ENCODE results near the gene NLE1.
"Not testable (repeated sequence)": the region's sequence is repeated elsewhere in the genome, so short reads cannot be mapped to it uniquely, and the experiment has no call there.

NLE1 gene

DNA sequence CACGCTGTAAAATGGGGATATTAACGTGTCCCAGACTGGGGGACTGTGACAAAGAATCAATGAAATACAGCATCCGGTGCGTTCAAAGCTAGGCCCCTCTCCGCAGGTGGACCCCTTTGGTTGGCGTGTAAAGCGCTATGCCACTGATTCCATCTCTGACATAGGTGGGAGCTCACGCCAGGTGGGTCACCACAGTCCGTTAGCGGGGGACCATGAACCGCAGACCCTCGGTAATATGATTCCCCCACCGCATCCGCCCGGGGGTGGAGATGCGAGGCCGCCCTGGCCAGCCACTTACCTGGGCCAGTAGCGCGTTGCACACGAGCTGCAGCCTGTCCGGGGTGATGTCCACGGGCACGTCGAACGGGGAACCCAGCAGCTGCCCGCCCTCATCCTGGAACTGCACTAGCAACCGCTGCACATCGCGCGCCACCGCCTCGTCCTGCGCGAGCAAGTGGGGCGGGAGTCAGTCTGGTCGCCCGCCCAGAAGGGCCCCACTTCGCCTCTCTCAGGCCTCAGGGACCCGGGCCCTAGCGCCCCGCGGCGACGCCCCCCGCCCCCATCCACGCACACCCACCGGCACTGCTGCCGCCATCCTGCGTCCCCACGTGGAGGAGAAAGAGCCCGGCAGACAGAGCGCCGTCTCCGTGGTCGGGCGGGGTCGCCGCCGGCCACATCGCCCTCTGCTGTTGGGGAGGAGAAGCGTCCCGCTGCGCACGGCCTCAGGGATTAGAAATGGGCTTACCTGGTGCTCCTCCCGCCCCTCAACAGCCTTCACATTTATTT, at the start of gene NLE1:
NLE1 (minus strand) TSS at position 623 of the 786 bp plus-strand sequence; CDS start at position 595, 28 bp downstream.
- peak; percentile 91 for DNase-seq (ENCODE audit: low read depth, low spot score)

DNA sequence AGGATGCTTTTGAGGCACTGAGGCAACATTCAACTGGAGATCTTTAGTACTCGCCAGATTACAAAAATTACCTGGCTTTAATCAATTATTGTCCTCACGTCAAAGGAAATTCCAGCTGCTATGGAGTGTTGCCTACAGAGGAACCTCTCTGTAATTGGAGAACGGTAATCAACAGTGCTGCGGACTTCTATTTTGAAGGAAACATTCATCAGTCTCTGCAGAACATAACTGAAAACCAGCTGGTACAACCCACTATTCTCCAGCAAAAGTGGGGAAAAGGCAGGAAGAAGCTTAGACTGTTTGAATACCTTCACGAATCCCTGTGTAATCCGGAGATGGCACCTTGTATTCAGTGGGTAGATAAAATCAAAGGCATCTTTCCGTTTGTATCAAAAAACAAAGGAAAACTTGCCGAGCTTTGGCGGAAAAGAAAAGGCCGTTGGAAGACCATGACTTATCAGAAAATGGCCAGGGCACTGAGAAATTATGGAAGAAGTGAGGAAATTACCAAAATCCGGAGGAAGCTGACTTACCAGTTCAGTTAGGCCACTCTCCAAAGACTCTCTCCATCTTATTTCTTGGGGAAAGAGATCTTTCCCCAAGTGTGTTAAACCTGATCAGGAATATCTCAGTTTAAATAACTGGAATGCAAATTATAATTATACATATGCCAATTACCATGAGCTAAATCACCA, 49.0 kb upstream of the NLE1 start:
- no peak for DNase-seq (ENCODE audit: low read depth, low spot score)

DNA sequence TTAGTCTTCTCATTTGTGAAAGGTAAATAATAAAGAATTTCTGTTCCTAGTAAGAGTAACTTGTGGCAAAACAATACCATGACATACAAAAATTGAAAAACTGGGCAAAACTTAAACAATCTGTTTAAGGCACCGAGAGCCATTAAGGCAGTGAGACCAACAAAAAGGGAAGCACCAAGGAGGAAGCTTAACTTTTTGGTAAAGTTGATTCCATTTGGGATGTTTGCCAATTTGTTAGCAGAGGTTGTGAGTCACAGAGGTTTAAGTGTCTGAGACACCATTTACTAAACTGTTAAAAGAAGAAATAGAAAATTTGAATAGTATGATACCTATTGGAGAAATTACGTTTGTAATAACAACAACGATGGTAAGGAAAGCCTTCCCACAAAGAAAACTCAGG, 47.2 kb upstream of the NLE1 start:
- DNase-seq (ENCODE audit: low read depth, low spot score): no peak

DNA sequence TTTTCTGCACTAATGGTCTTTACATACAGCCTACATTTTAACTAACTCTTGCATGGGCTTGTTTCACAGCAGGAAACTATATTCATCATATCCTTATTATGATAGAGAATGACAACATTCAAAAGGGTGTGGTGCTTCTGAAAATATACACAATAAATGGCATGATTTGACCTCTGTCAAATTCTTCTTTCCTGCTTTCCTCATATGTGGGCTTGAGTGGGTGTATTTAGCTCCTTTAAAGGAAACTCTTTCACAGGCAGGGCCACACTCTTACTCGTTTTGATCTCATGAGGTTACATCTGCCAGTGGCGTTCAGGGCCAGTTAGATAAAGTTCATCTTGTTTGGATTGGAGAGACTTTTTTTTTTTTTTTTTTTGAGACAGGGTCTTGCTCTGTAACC, 46.0 kb upstream of the NLE1 start:
- DNase-seq (ENCODE audit: low read depth, low spot score): no peak

DNA sequence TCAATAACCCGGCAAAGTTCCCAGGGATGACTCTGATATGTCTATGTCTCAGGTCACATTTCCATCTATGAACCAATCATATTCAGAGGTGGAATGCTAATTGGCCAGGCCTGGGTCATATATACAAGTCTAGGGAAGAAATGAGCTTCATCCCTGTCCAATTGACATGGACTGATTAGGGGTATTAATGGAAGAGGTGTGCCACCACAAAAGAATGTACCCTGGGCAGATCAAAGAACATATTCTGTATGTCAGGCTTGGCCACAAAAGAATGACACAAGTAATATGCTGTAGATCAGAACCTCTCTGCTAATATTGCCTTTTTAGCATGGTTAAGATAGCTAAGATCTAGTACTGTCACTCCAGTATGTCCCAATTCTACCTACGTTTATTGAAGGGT, 45.4 kb upstream of the NLE1 start:
- no peak for DNase-seq (ENCODE audit: low read depth, low spot score)

DNA sequence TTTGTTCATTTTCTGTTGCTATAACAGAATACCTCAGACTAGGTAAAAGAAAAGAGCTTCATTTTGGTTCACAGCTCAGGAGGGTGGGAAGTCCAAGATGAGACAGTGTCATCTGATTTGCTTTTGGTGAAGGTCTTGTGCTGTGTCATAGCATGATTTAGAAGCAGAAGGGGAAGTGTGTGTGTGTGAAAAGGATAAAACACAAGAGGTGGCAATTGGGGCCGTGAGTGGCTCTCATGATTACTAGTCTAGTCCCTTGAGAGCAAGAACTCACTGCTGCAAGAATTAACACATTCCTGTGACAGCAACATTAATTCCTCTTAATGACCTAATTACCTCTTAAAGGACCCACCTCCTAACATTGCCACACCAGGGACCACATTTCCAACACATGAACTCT, 43.7 kb upstream of the NLE1 start:
- no peak for DNase-seq (ENCODE audit: low read depth, low spot score)

DNA sequence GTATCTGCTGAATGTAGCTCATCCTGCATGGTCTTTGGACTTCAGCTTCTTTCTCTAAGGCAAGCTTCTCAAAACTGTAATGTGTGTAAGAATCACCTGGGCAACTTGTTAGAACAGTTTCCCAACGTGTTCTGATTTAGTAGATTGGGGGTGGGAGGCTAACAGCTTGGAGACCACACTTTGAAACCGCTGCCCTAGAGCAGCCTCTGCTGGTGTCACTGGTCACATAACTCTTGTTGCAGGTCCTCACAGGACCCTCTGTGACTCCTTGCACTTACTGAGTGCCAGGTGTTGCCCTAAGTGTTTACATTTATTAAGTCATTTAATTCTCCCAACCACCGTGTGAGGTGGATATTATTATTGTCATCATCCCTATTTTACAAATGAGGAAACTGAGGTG, 42.2 kb upstream of the NLE1 start:
- DNase-seq (ENCODE audit: low read depth, low spot score): no peak

DNA sequence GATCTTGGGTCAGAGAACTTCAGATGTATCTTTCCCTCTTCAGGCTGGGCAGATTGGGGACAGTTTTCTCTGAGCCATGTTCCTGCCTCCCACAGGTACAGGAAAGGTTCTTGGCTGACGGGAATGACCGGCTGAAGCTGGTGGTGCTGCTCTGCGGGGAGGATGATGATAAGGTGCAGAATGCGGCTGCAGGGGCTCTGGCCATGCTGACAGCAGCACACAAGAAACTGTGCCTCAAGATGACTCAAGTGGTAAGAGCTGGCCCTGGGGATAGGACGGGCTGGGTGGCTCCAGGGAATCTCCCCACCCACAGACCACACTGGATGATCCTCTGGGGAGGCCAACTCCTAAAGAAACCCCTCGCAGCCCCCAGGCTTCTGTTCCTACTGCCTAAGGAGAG, 41.2 kb upstream of the NLE1 start:
- no peak for DNase-seq (ENCODE audit: low read depth, low spot score)

DNA sequence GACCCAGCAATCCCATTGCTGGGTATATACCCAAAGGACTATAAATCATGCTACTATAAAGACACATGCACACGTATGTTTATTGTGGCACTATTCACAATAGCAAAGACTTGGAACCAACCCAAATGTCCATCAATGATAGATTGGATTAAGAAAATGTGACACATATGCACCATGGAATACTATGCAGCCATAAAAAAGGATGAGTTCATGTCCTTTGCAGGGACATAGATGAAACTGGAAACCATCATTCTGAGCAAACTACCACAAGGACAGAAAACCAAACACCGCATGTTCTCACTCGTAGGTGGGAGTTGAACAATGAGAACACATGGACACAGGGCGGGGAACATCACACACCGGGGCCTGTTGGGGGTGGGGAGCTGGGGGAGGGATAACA, 37.3 kb upstream of the NLE1 start:
- DNase-seq (ENCODE audit: low read depth, low spot score): not testable (repeated sequence)

DNA sequence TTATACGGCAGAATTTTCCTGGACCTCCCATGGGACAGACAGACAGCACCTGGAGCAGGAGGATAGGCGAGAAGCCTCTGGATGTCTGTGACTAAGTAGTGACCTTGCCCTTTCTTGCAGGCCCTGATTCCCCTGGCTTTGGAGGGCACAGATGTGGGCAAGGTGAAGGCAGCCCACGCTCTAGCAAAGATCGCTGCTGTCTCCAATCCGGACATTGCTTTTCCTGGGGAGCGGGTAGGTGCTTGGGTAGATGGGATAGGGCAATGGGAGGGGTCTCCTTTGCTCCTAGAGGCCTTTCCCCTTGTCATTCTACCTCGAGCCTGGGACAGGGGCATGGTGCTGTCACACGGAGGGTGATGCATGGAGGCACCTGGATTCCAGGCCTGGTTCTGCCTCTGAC, 34.8 kb upstream of the NLE1 start:
- DNase-seq (ENCODE audit: low read depth, low spot score): no peak

DNA sequence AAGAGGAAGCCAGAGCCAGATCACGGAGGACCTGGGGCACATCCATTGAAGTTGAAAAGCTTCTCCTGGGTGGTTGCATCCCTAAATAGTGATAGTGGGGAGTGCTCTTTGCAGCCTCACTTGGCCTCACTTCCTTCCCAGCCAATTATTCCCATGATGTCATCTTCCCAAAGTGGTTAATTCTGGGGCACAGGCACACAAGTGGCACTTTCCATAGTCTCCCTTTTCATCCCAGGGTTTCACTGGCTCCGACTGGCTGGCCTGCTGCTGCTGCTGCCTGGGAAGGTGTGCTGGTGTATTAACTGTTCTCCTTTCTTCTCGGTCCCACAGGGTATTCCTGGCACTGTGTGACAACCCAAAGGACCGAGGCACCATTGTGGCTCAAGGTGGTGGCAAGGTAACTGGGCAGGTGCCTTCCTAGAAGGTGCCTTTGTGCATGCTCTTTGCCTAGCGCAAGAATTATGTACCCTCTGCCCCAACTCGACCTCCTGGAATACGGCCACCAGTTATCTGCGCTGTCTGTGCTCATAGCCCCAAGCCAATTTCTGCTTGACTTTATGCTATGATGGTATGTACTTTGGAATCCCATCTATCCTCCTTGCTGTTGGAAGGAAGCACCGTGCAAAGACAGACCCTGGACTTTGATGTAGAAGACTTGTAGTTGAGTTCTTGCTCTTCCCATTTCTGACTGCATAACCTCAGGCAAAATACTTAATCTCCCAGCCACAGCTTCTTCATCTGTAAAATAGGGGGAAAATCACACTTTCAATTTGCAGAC, 33.7 kb upstream of the NLE1 start:
- no peak for DNase-seq (ENCODE audit: low read depth, low spot score)

DNA sequence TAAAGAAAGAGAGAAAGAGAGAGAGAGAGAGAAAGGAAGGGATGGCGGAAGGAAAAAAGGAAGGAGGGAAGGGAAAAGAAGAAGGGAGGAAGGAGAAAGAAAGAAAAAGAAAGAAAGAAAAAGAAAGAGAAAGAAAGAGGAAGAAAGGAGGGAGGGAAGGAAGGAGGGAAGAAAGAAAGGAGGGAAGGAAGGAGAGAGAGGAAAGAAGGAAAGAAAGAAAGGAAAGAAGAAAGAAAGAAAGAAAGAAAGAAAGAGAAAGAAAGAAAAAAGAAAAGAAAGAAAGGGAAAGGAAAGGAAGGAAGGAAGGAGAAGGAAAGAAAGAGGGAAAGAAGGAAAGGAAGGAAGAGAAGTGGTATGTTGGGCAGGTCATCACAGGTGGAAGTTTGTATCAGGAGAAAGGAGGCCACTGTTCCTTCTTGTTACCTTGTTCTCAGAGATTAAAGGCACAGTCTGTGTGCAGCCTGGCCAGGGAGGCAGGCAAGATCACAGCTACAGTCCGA, 32.8 kb upstream of the NLE1 start:
- no peak for DNase-seq (ENCODE audit: low read depth, low spot score)

DNA sequence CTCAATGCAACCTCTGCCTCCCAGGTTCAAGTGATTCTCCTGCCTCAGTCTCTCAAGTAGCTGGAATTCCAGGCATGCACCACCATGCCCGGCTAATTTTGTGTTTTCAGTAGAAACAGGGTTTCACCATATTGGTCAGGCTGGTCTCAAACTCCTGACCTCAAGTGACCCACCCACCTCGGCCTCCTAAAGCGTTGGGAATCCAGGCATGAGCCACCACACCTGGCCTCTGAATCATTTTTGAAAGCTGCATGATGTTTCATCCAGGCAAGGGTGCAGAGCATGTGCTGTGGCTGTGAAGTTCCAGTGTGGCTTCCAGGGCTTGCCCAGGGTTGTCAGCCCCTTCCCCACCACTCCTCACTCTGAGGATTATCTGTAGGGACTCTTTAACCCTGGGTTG, 30.2 kb upstream of the NLE1 start:
- not testable (repeated sequence) for DNase-seq (ENCODE audit: low read depth, low spot score)

DNA sequence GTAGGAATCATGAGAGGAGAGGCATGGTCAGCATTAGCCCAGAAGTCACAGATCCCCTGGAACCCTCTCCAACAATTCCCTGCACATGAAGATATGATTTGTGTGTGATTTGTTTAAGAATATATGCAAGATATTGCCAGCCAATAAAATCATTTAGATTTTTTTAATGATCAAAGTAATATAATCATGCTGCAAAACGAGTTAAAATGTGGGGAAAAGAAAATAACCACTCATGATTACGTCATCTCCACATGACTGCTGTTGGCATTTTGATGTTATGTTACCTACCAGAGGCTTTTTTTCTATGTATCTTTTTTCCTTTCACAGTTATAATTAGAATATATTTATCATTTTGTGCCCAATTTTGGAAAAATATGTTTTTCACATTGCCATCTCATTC, 29.7 kb upstream of the NLE1 start:
- no peak for DNase-seq (ENCODE audit: low read depth, low spot score)

DNA sequence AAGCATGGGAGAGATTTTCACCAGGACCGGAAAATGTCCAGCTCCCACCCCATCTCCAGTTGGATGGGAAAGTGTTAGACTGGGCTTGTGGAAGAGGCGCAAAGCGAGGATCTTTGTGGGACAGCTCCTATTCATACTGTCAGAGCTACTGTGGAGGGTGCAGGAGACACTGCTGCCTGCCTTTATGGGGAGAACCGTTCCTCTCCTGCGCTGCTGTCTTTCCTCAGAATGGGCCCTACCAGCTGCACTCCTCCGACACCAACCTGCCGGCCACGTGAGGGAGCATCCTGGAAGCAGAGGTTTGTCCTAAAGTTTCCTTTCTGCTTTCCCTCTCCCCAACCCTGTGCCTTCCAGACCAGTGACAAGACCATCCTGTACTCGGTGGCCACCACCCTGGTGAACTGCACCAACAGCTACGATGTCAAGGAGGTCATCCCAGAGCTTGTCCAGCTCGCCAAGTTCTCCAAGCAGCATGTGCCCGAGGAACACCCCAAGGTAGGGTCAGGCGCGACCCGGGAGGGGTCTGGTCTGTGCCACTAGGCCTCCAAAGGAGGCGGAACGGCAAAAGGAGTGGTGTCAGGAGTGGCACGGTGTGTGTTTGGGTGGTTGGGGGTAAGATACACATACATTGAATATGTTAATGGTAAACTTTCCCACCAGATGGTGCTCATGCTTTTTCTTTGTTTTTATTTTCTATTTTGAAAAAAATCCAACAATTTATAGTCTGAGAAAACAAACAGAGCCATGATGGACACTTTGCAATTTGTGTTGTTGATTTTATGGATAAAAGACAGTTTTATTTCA, 29.1 kb upstream of the NLE1 start:
- no peak for DNase-seq (ENCODE audit: low read depth, low spot score)

DNA sequence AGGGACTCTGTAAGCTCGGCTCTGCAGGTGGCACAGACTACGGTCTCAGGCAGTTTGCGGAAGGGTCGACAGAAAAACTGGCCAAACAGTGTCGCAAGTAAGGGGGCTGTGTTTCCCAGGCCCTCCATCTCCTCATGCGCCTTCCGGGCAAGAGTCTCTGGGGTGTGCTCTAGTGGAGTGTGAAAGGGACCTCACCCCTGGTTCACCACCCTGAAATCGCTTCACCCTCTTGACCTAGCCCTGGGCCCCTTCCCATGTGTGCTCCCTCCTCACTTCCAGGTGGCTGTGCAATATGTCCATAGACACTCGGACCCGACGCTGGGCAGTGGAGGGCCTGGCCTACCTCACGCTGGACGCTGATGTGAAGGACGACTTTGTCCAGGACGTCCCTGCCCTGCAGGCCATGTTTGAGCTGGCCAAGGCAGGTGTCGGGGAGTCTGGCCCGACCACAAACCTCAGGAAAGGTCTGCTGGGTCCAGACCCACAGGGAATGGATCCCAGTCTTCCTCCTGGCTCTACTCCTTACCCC, 27.8 kb upstream of the NLE1 start:
- DNase-seq (ENCODE audit: low read depth, low spot score): no peak

DNA sequence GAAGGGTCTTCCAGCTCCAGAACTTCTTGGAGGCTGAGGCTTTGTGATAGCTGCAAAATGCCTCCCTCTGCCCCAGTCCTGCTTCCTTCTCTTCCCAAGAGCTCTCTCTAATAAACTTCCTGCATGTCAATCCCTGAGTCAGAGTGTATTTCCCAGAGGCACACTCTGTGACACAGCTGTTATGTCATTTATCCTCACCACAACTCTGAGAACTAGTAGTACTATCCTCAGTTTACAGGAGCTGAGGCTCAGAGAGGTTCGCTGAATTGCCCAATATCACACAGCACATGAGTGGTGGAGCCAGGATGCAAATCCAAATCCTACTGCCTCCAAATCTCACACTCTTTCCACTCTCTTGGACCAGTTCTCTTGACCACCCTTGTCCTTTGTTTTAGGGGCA, 25.6 kb upstream of the NLE1 start:
- DNase-seq (ENCODE audit: low read depth, low spot score): no peak

DNA sequence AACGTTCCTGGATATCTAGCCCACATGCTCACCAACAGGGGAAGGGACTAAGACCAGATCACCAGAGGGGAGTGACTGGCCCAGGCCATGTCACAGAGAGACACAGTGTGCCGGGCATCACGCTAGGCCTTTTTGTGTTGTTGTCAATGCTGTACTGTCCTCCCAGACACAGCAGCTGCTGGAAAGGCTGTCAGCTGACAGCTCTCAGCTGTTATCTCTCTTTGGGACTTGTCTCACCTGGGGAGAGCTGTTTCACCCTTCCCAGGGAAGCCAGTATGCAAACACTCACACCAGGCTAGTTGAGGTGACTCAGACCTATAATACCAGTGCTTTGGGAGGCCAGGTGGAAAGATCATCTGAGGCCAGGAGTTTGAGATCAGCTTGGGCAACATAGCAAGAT, 24.9 kb upstream of the NLE1 start:
- no peak for DNase-seq (ENCODE audit: low read depth, low spot score)

DNA sequence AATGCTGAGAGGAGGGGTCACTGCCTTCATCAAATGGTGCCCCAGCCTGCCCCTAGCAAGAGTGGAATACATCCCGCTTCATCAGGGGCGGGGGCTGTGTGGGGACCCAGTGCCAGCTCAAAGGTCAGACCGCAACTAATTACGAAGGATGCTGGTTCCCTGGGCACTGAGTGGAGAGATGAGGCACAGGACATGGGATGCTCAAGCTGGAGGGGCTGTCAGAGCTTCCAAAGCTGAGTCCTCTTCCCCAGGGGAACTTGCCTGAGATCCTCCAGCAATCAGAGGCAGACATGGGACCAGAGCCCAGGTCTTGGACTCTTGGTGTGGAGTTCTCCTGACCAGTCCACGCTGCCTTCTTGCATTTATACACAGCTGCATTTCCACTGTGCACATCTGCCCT, 24.4 kb upstream of the NLE1 start:
- DNase-seq (ENCODE audit: low read depth, low spot score): no peak

DNA sequence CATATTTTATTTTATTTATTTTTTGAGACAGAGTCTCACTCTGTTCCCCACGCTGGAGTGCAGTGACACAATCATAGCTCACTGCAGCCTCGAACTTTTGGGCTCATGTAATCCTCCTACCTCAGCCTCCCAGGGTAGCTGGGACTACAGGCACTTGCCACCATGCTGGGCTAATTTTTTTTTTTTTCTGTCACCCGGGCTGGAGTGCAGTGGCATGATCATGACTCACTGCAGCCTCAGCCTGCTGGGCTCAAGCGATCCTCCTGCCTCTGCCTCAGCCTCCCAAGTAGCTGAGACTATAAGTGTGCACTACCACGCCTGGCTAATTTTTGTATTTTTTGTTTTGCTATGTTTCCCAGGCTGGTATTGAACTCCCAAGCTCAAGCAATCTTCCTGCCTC, 22.6 kb upstream of the NLE1 start:
- no peak for DNase-seq (ENCODE audit: low read depth, low spot score)

DNA sequence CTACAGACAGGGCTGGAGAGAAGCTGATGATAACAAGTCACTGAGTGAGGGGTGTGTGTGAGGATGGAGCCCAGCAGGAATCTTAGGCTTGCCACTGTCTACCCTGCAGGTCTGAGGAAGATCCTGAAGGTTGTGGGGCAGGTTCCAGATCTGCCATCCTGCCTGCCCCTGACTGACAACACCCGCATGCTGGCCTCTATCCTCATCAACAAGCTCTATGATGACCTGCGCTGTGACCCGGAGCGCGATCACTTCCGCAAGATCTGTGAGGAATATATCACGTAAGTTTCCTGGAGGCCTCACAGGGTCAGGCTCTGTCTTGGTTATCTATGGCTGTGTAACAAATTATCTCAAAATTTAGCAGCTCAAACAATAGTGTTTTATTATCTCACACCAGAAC, 21.8 kb upstream of the NLE1 start:
- DNase-seq (ENCODE audit: low read depth, low spot score): no peak
